SK-N-MC (cell line): ENCODE results near the gene SCN9A.

Source experiments
- EZH2 ChIP-seq: fragments of 200-600 bp; sonication (generic); IDR thresholded peaks from one replicate; pipeline ENCODE4 v1.6.1; 2017; ENCODE audit warnings: antibody characterized with exemption
- FOXP2 ChIP-seq: optimal IDR thresholded peaks from 2 replicates; pipeline ENCODE3; 2011; ENCODE audit warnings: mild to moderate bottlenecking, moderate library complexity; ENCODE audit not compliant: insufficient read depth; ENCODE audit errors: extremely low read length, control extremely low read depth
- POLR2AphosphoS5 ChIP-seq: IDR thresholded peaks from 2 replicates; pipeline ENCODE4 v1.6.1; 2012; ENCODE audit warnings: mild to moderate bottlenecking, low read depth, low read length, borderline replicate concordance

DNA sequence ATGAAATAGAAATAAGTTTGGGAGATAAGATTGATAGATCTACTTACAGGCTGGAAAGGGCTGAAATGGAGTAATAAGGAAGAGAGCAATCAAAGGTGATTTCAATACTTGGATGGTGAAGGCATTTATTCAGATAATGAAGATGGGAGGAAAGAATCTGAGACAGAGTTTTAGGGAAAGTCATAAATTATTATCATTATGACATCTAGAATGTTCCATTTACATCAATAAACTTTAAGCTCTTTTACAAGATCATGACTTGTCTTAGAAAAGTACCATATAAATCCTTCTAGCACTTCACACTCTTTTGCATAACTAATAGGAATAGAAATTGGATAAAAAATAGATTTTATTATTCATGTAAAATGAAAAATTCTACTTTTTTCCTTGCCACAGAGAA, 2.2 kb downstream of the SCN9A start:
- TF ChIP-seq EZH2 (no peak), POLR2AphosphoS5 (no peak), FOXP2 (no peak)
